Effector memory CD4-positive, alpha-beta T cell (primary cell): ENCODE results near the gene NSG1.
"Not testable (repeated sequence)": the region's sequence is repeated elsewhere in the genome, so short reads cannot be mapped to it uniquely, and the experiment has no call there.

ENCODE experiments used
- DNase-seq, 3 donors: peaks; one replicate each; pipeline ENCODE4 v3.0.0-alpha.2; 2020
- H3K27ac ChIP-seq: 2 replicates; pipeline ENCODE4 v1.7.0; 2013; ENCODE audit warnings: mild to moderate bottlenecking, low read length, moderate library complexity; ENCODE audit not compliant: insufficient read depth, poor library complexity, severe bottlenecking
- H3K27me3 ChIP-seq: replicated peaks from 2 replicates; pipeline ENCODE4 v1.7.0; 2013; ENCODE audit warnings: mild to moderate bottlenecking, low read length; ENCODE audit not compliant: insufficient read depth, control insufficient read depth, poor library complexity, severe bottlenecking
- H3K36me3 ChIP-seq: 2 replicates; pipeline ENCODE4 v1.7.0; 2013; ENCODE audit warnings: mild to moderate bottlenecking, low read length, moderate library complexity; ENCODE audit not compliant: control insufficient read depth, insufficient read depth
- H3K4me1 ChIP-seq: 2 replicates; pipeline ENCODE4 v1.7.0; 2013; ENCODE audit warnings: low read length, mild to moderate bottlenecking; ENCODE audit not compliant: control insufficient read depth, insufficient read depth, poor library complexity, severe bottlenecking
- H3K4me3 ChIP-seq: 2 replicates; pipeline ENCODE4 v1.7.0; 2013; ENCODE audit warnings: low read length, low read depth, mild to moderate bottlenecking; ENCODE audit not compliant: insufficient read depth, poor library complexity, severe bottlenecking
- H3K9me3 ChIP-seq: 2 replicates; pipeline ENCODE4 v1.7.0; 2013; ENCODE audit warnings: mild to moderate bottlenecking, low read length, moderate library complexity; ENCODE audit not compliant: control insufficient read depth
- total RNA-seq, 3 donors: gene quantifications; one replicate each; lab custom pipeline; 2026; lab: John Stamatoyannopoulos, UW

Gene NSG1
- 17.3 to 22.5 (median 19.8) reads per million in 3 donors for total RNA-seq

GRCh38 chr4:4386736-4387392, at the start of gene NSG1:
TSS of gene NSG1 (plus strand) at chr4:4387102. CDS start at chr4:4387630, 528 bp downstream.
- peak in 2 of 3 donors; percentile 8 to 31 for DNase-seq
- Histone ChIP-seq H3K36me3 (no peaks in the 10 kb centered on the region), H3K4me1 (peaks cover 18% of the 10 kb centered on the region), H3K4me3 (peak within 1 kb of the TSS; percentile 88), H3K27me3 (no peaks in the 10 kb centered on the region), H3K27ac (peak within 1 kb of the TSS; percentile 11), H3K9me3 (no peaks in the 10 kb centered on the region)

- Histone ChIP-seq H3K4me3 (no peak overlapping the region), H3K36me3 (no peaks in the 10 kb centered on the region), H3K4me1 (no peaks in the 10 kb centered on the region), H3K27me3 (no peaks in the 10 kb centered on the region), H3K27ac (no peak overlapping the region), H3K9me3 (no peaks in the 10 kb centered on the region)
- DNase-seq: no peak
These were observed 48.5 kb upstream of the NSG1 start for GRCh38 chr4:4338210-4339001.

- DNase-seq: no peak
These were observed 47.3 kb upstream of the NSG1 start for GRCh38 chr4:4339504-4340085.

GRCh38 chr4:4341861-4342650, 44.8 kb upstream of the NSG1 start:
- Histone ChIP-seq H3K4me3 (no peak overlapping the region), H3K9me3 (no peaks in the 10 kb centered on the region), H3K27ac (no peak overlapping the region), H3K27me3 (no peaks in the 10 kb centered on the region), H3K4me1 (no peaks in the 10 kb centered on the region), H3K36me3 (no peaks in the 10 kb centered on the region)
- DNase-seq: no peak

More at GRCh38 chr4:4339504-4340085, 47.3 kb upstream of the NSG1 start:
- Histone ChIP-seq H3K4me1 (no peaks in the 10 kb centered on the region), H3K27ac (no peak overlapping the region), H3K36me3 (no peaks in the 10 kb centered on the region), H3K9me3 (no peaks in the 10 kb centered on the region), H3K27me3 (no peaks in the 10 kb centered on the region), H3K4me3 (no peak overlapping the region)

- Histone ChIP-seq H3K4me3 (no peak overlapping the region), H3K4me1 (no peaks in the 10 kb centered on the region), H3K27ac (no peak overlapping the region), H3K36me3 (no peaks in the 10 kb centered on the region), H3K27me3 (no peaks in the 10 kb centered on the region), H3K9me3 (no peaks in the 10 kb centered on the region)
- no peak for DNase-seq
These were observed 43.9 kb upstream of the NSG1 start for GRCh38 chr4:4343038-4343437.

GRCh38 chr4:4344915-4345527, 41.9 kb upstream of the NSG1 start:
- no peaks in the 10 kb centered on the region for H3K36me3 ChIP-seq
- no peaks in the 10 kb centered on the region for H3K9me3 ChIP-seq
- no peaks in the 10 kb centered on the region for H3K27me3 ChIP-seq
- no peak overlapping the region for H3K27ac ChIP-seq
- H3K4me3 ChIP-seq: no peak overlapping the region
- DNase-seq: no peak
- H3K4me1 ChIP-seq: no peaks in the 10 kb centered on the region

- no peaks in the 10 kb centered on the region for H3K27me3 ChIP-seq
- no peaks in the 10 kb centered on the region for H3K36me3 ChIP-seq
- H3K4me3 ChIP-seq: no peak overlapping the region
- no peak for DNase-seq
- no peaks in the 10 kb centered on the region for H3K9me3 ChIP-seq
- no peak overlapping the region for H3K27ac ChIP-seq
- no peaks in the 10 kb centered on the region for H3K4me1 ChIP-seq
These were observed 39.3 kb upstream of the NSG1 start for GRCh38 chr4:4347585-4347984.

GRCh38 chr4:4348585-4348984, 38.3 kb upstream of the NSG1 start:
- not testable (repeated sequence) for H3K4me3 ChIP-seq, H3K4me1 ChIP-seq, H3K27me3 ChIP-seq, H3K36me3 ChIP-seq, DNase-seq, H3K27ac ChIP-seq, H3K9me3 ChIP-seq

- no peak overlapping the region for H3K4me3 ChIP-seq
These were observed 37.0 kb upstream of the NSG1 start for GRCh38 chr4:4349867-4350266.

More at GRCh38 chr4:4349867-4350266, 37.0 kb upstream of the NSG1 start:
- DNase-seq: no peak
- Histone ChIP-seq H3K27ac (no peak overlapping the region), H3K27me3 (no peaks in the 10 kb centered on the region), H3K36me3 (no peaks in the 10 kb centered on the region), H3K4me1 (no peaks in the 10 kb centered on the region), H3K9me3 (no peaks in the 10 kb centered on the region)
